GM10248 (cell line): ENCODE results near the gene ALOX12.
"Not testable (repeated sequence)": the region's sequence is repeated elsewhere in the genome, so short reads cannot be mapped to it uniquely, and the experiment has no call there.

Experiments
- CTCF ChIA-PET: fragments of 300-600 bp; sonication (Branson Sonifier 250); formaldehyde crosslinking; extraction: SDS; loops from one replicate; lab custom pipeline; 2021; ENCODE audit warnings: antibody characterized with exemption; lab: Yijun Ruan, JAX
- POLR2A ChIA-PET: fragments of 350-650 bp; sonication (Branson Sonifier 250); formaldehyde crosslinking; extraction: SDS; loops from one replicate; lab custom pipeline; 2020; ENCODE audit warnings: antibody characterized with exemption; lab: Yijun Ruan, JAX
- DNase-seq: peaks from one replicate; pipeline ENCODE4 v3.0.0; 2012; ENCODE audit errors: extremely low spot score
- TF ChIP-seq, protein P1 (sequence below): IDR thresholded peaks from 2 replicates; pipeline ENCODE4 v1.5.1; 2012; ENCODE audit warnings: mild to moderate bottlenecking, low read depth; ENCODE audit errors: extremely low read depth, missing control alignments, control extremely low read depth

ALOX12 gene

GRCh38 chr17:7043497-7044198, 47.8 kb downstream of the ALOX12 start, which contains the start of gene SLC16A11:
Gene SLC16A11 (minus strand): TSS chr17:7044092. CDS start chr17:7043513, 579 bp downstream.
- peak; percentile 67 for DNase-seq
- ChIA-PET CTCF (interaction anchor here (1.1 to 5.1 kb wide), 6 partner anchors 8 to 253 kb away, joined by 4 to 80 read pairs (median 24); no protein-coding TSS in a partner anchor), POLR2A (interaction anchor here (0.7 kb wide), 1 partner anchor 8 kb away, joined by 3 read pairs; the partner anchor contains the start of gene SLC16A13)
- TF ChIP-seq, protein P1, sequence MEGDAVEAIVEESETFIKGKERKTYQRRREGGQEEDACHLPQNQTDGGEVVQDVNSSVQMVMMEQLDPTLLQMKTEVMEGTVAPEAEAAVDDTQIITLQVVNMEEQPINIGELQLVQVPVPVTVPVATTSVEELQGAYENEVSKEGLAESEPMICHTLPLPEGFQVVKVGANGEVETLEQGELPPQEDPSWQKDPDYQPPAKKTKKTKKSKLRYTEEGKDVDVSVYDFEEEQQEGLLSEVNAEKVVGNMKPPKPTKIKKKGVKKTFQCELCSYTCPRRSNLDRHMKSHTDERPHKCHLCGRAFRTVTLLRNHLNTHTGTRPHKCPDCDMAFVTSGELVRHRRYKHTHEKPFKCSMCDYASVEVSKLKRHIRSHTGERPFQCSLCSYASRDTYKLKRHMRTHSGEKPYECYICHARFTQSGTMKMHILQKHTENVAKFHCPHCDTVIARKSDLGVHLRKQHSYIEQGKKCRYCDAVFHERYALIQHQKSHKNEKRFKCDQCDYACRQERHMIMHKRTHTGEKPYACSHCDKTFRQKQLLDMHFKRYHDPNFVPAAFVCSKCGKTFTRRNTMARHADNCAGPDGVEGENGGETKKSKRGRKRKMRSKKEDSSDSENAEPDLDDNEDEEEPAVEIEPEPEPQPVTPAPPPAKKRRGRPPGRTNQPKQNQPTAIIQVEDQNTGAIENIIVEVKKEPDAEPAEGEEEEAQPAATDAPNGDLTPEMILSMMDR, result no peak

DNA sequence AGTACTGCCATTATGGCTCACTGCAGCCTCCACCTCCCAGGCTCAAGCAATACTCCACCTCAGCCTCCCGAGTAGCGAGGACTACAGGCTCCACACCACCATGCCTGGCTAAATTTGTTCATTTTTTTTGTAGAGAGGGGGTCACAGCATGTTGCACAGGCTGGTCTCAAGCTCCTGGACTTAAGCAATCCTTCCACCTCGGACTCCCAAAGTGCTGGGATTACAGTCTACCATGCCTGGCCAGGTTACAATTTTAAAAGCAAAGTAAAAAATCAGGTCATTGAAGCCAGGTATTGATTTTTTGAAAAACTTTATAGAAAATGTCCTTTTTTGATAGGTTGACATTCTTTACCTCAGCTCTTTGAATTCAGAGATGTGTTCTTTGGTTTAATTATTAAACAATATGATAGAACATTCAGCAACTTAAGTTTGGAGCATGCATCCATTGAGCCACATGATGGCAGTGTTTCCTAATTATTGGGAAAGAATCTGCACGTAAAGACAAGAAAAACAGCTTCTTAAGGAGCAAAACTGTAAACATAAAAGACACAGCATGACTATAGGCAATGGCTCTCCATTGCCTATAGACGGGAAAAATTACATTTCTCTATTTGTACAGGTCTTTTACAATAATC, 49.8 kb downstream of the ALOX12 start:
- POLR2A ChIA-PET, result interaction anchor here (0.5 to 1.5 kb wide), 3 partner anchors 10 to 169 kb away, joined by 3 to 6 read pairs (median 6); partner anchors contain the start of gene SLC16A13
- DNase-seq, result peak; percentile 49
- TF ChIP-seq, protein P1, result peak; percentile 78
- CTCF ChIA-PET, result interaction anchor here (0.7 to 4.6 kb wide), 40 partner anchors 9 to 516 kb away, joined by 3 to 80 read pairs (median 4); partner anchors contain the start of genes ACADVL, ASGR2, DLG4 and GABARAP

- DNase-seq, result no peak
- ChIA-PET POLR2A (interaction anchor here (0.5 to 1.5 kb wide), 3 partner anchors 11 to 168 kb away, joined by 3 to 6 read pairs (median 6); partner anchors contain the start of gene SLC16A13), CTCF (interaction anchor here (0.7 to 4.6 kb wide), 41 partner anchors 8 to 610 kb away, joined by 3 to 80 read pairs (median 4); partner anchors contain the start of genes ACADVL, ASGR2, DLG4 and GABARAP)
- TF ChIP-seq, protein P1, result no peak
Observed at GRCh38 chr17:7046127-7046724, 50.4 kb downstream of the ALOX12 start.

GRCh38 chr17:7046725-7047397, 51.0 kb downstream of the ALOX12 start:
- not testable (repeated sequence) for DNase-seq
- ChIA-PET CTCF (interaction anchor here (0.9 to 8.4 kb wide), 30 partner anchors 8 to 611 kb away, joined by 3 to 247 read pairs (median 5); partner anchors contain the start of genes ACADVL, DLG4, GABARAP and SENP3), POLR2A (interaction anchor here (1.5 kb wide), 1 partner anchor 168 kb away, joined by 3 read pairs; no protein-coding TSS in a partner anchor)

- ChIA-PET POLR2A (no interaction called here), CTCF (interaction anchor here (2.9 to 8.4 kb wide), 3 partner anchors 88 to 133 kb away, joined by 8 to 247 read pairs (median 38); no protein-coding TSS in a partner anchor)
- TF ChIP-seq, protein P1, result no peak
- DNase-seq, result no peak
Observed at GRCh38 chr17:7047566-7047965, 51.7 kb downstream of the ALOX12 start.

GRCh38 chr17:7048968-7049367, 53.1 kb downstream of the ALOX12 start:
- DNase-seq, result no peak
- TF ChIP-seq, protein P1, result no peak
- ChIA-PET CTCF (interaction anchor here (2.5 to 8.4 kb wide), 4 partner anchors 87 to 247 kb away, joined by 7 to 247 read pairs (median 32); partner anchors contain the start of gene ASGR1), POLR2A (no interaction called here)

GRCh38 chr17:7050583-7050982, 54.7 kb downstream of the ALOX12 start:
- CTCF ChIA-PET, result interaction anchor here (0.8 to 8.4 kb wide), 17 partner anchors 8 to 246 kb away, joined by 3 to 247 read pairs (median 3); partner anchors contain the start of genes ASGR1 and SLC16A11
- DNase-seq, POLR2A ChIA-PET: not testable (repeated sequence)
